GM12801 (cell line): ENCODE measurements around the gene CCSER1.

Experiments
- TF ChIP-seq, protein P1 (sequence below): IDR thresholded peaks from one replicate; pipeline ENCODE4 v1.5.1; 2011; ENCODE audit warnings: control low read depth; ENCODE audit not compliant: insufficient read length; ENCODE audit errors: extremely low read depth

Gene CCSER1

GRCh38 chr4:90745176-90745575 lies 618.0 kb downstream of the CCSER1 start:
- TF ChIP-seq, protein P1, sequence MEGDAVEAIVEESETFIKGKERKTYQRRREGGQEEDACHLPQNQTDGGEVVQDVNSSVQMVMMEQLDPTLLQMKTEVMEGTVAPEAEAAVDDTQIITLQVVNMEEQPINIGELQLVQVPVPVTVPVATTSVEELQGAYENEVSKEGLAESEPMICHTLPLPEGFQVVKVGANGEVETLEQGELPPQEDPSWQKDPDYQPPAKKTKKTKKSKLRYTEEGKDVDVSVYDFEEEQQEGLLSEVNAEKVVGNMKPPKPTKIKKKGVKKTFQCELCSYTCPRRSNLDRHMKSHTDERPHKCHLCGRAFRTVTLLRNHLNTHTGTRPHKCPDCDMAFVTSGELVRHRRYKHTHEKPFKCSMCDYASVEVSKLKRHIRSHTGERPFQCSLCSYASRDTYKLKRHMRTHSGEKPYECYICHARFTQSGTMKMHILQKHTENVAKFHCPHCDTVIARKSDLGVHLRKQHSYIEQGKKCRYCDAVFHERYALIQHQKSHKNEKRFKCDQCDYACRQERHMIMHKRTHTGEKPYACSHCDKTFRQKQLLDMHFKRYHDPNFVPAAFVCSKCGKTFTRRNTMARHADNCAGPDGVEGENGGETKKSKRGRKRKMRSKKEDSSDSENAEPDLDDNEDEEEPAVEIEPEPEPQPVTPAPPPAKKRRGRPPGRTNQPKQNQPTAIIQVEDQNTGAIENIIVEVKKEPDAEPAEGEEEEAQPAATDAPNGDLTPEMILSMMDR: no peak

- TF ChIP-seq, protein P1: no peak
These were observed 625.9 kb downstream of the CCSER1 start for GRCh38 chr4:90753068-90753467.

GRCh38 chr4:90757534-90758060 lies 630.4 kb downstream of the CCSER1 start:
- TF ChIP-seq, protein P1: no peak

DNA sequence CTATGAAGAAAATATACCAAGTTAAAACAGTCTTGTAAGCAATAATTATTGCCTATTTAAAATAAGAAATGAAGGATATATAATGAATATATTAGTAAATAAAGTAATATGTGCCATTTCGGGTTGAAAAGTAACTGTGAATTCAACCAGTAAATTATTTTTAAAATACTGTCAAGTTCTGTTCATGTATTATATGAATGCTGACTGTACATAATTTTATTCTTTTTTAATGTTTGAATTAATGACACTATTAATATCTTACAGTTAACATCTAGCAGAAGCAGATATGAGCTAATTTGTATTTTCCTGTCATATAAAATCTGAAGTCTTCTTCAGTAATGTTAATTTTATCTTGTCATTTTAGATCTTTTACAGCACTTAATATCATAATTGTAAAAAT lies 632.9 kb downstream of the CCSER1 start:
- TF ChIP-seq, protein P1: no peak

- TF ChIP-seq, protein P1: no peak
These were observed 639.6 kb downstream of the CCSER1 start for GRCh38 chr4:90766837-90767236.

DNA sequence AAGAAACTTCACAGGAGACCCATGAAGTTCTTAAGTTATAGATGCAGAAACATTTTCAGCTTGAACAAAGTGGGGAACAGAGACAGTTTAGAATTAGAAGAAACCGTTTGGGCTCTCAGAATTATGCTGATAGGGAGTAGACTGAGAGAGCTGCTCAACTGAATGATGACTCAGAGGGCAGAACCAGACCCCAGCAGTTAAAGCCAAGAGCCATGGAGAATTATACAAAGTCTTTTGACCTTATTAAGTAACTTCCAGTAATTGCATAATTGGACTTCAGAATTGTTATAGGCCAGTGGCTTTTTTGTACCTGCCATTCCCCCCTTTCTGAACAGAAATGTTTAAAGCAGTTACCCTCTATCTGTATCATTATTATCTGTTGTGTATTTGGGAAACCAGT lies 642.1 kb downstream of the CCSER1 start:
- TF ChIP-seq, protein P1: no peak

GRCh38 chr4:90780193-90780592 lies 653.0 kb downstream of the CCSER1 start:
- TF ChIP-seq, protein P1: no peak

GRCh38 chr4:90786602-90787001 lies 659.4 kb downstream of the CCSER1 start:
- TF ChIP-seq, protein P1: no peak
